GM12878 (cell line): ENCODE data around the gene OGFOD2. TPM values are rescaled to one million over a fixed set of nuclear protein-coding genes. Genes with fewer than 3 reads are reported as not detected.

Source experiments
- ATF7 ChIP-seq: fragments of 450-650 bp; IDR thresholded peaks from 2 replicates; pipeline ENCODE4 v1.6.1; 2016; ENCODE audit warnings: low read depth, mild to moderate bottlenecking
- BCLAF1 ChIP-seq: fragments of 450-650 bp; IDR thresholded peaks from 2 replicates; pipeline ENCODE4 v1.6.1; 2017; ENCODE audit warnings: antibody characterized with exemption, mild to moderate bottlenecking, moderate library complexity
- CBFB ChIP-seq: IDR thresholded peaks from 2 replicates; pipeline ENCODE4 v1.6.1; 2016; ENCODE audit warnings: antibody characterized with exemption, low read depth
- CHD2 ChIP-seq: IDR thresholded peaks from 2 replicates; pipeline ENCODE4 v1.6.1; 2011; ENCODE audit warnings: low read depth, low read length, improper control_type of control experiment, borderline replicate concordance
- CREB1 ChIP-seq: IDR thresholded peaks from 2 replicates; pipeline ENCODE4 v1.6.1; 2012; ENCODE audit warnings: low read depth, mild to moderate bottlenecking, inconsistent platforms
- ELK1 ChIP-seq: IDR thresholded peaks from 2 replicates; pipeline ENCODE4 v1.6.1; 2012; ENCODE audit warnings: low read depth, low read length, improper control_type of control experiment
- ETV6 ChIP-seq, 2 experiments: fragments of 450-650 bp in 1 of 2; IDR thresholded peaks in 1 of 2; conservative IDR thresholded peaks in 1 of 2; 2 replicates each; pipeline ENCODE4 v1.6.1; 2014; ENCODE audit warnings: antibody characterized with exemption in 1 of 2, borderline replicate concordance in 1 of 2, low read depth in 1 of 2, mild to moderate bottlenecking in 1 of 2, moderate library complexity in 1 of 2
- HCFC1 ChIP-seq: fragments of 150-350 bp; IDR thresholded peaks from 2 replicates; pipeline ENCODE4 v1.6.1; 2014; ENCODE audit warnings: low read length
- HDGF ChIP-seq: fragments of 450-650 bp; IDR thresholded peaks from 2 replicates; pipeline ENCODE4 v1.6.1; 2016; ENCODE audit warnings: antibody characterized with exemption
- MEF2B ChIP-seq: fragments of 450-650 bp; IDR thresholded peaks from 2 replicates; pipeline ENCODE4 v1.6.1; 2018; ENCODE audit warnings: mild to moderate bottlenecking, moderate library complexity; ENCODE audit not compliant: partially characterized antibody, poor library complexity, severe bottlenecking
- NFYB ChIP-seq: IDR thresholded peaks from 2 replicates; pipeline ENCODE4 v1.6.1; 2011; ENCODE audit warnings: low read depth, mild to moderate bottlenecking, low read length, improper control_type of control experiment, moderate library complexity; ENCODE audit not compliant: insufficient read depth
- NR2C1 ChIP-seq: fragments of 450-650 bp; IDR thresholded peaks from 2 replicates; pipeline ENCODE4 v1.6.1; 2017; ENCODE audit warnings: antibody characterized with exemption, mild to moderate bottlenecking, moderate library complexity
- NR2F1 ChIP-seq: fragments of 450-650 bp; conservative IDR thresholded peaks from 2 replicates; pipeline ENCODE4 v1.6.1; 2017; ENCODE audit warnings: mild to moderate bottlenecking
- PML ChIP-seq: IDR thresholded peaks from 2 replicates; pipeline ENCODE4 v1.6.1; 2012; ENCODE audit warnings: low read length, inconsistent platforms
- RELA ChIP-seq: fragments of 450-650 bp; IDR thresholded peaks from 2 replicates; pipeline ENCODE4 v1.8.0; 2014; ENCODE audit warnings: borderline replicate concordance; ENCODE audit not compliant: partially characterized antibody
- SP1 ChIP-seq: IDR thresholded peaks from one replicate; pipeline ENCODE4 v1.6.1; 2011; ENCODE audit warnings: low read depth, low read length
- TARDBP ChIP-seq: IDR thresholded peaks from 2 replicates; pipeline ENCODE4 v1.6.1; 2016; ENCODE audit warnings: borderline replicate concordance
- TCF12 ChIP-seq: IDR thresholded peaks from 2 replicates; pipeline ENCODE4 v1.6.1; 2011; ENCODE audit warnings: low read depth, mild to moderate bottlenecking, low read length
- YBX1 ChIP-seq: fragments of 450-650 bp; IDR thresholded peaks from 2 replicates; pipeline ENCODE4 v1.6.1; 2016; ENCODE audit warnings: antibody characterized with exemption
- ZNF274 ChIP-seq: IDR thresholded peaks from one replicate; pipeline ENCODE4 v1.8.0; 2011; ENCODE audit not compliant: insufficient read length, insufficient read depth
- polyA plus RNA-seq, 11 experiments: library from polyadenylated mRNA; depleted of rRNA in 4 of 11; unstranded in 6 of 11; stranded (reverse) in 5 of 11; fragments of >200 nt; fragmentation: Nextera tagmentation in 4 of 11; fragmentation: Illumina TruSeq in 1 of 11; extraction: Ambion mirVana in 4 of 11; extraction: Trizol in 1 of 11; gene quantifications; 1 replicate in 1 of 11; 2 replicates in 10 of 11; pipeline versions ENCODE4 v1.2.1 to v1.2.3, GENCODE V29; 2011 to 2016; ENCODE audit warnings: inconsistent platforms in 2 of 11, missing spikeins in 2 of 11, low read depth in 1 of 11
- total RNA-seq, 4 experiments: library from RNA; depleted of rRNA in 3 of 4; stranded (reverse); fragments of >200 nt in 3 of 4; fragmentation: Illumina TruSeq in 1 of 4; extraction: Trizol in 1 of 4; gene quantifications; 2 replicates each; pipeline versions ENCODE4 v1.2.1 to v1.2.3, GENCODE V29; 2013 to 2021
- TF ChIP-seq, protein P1 (sequence below): IDR thresholded peaks from 2 replicates; pipeline ENCODE4 v1.6.1; 2012; ENCODE audit warnings: improper control_type of control experiment, low read depth, low read length; ENCODE audit not compliant: insufficient replicate concordance

OGFOD2 gene
- total and polyA plus RNA-seq, 10 of the 15 experiments (the other 5 are each of a cell fraction or from before 2014, with no cell fraction given): 0.93 to 29.2 (median 16.3) TPM

- TF ChIP-seq TCF12: no peak
- no peak; the same call in 1 of the 2 replicates for TF ChIP-seq CBFB
- no peak for TF ChIP-seq BCLAF1
- peak; percentile 93 for TF ChIP-seq ATF7
- TF ChIP-seq, protein P1, sequence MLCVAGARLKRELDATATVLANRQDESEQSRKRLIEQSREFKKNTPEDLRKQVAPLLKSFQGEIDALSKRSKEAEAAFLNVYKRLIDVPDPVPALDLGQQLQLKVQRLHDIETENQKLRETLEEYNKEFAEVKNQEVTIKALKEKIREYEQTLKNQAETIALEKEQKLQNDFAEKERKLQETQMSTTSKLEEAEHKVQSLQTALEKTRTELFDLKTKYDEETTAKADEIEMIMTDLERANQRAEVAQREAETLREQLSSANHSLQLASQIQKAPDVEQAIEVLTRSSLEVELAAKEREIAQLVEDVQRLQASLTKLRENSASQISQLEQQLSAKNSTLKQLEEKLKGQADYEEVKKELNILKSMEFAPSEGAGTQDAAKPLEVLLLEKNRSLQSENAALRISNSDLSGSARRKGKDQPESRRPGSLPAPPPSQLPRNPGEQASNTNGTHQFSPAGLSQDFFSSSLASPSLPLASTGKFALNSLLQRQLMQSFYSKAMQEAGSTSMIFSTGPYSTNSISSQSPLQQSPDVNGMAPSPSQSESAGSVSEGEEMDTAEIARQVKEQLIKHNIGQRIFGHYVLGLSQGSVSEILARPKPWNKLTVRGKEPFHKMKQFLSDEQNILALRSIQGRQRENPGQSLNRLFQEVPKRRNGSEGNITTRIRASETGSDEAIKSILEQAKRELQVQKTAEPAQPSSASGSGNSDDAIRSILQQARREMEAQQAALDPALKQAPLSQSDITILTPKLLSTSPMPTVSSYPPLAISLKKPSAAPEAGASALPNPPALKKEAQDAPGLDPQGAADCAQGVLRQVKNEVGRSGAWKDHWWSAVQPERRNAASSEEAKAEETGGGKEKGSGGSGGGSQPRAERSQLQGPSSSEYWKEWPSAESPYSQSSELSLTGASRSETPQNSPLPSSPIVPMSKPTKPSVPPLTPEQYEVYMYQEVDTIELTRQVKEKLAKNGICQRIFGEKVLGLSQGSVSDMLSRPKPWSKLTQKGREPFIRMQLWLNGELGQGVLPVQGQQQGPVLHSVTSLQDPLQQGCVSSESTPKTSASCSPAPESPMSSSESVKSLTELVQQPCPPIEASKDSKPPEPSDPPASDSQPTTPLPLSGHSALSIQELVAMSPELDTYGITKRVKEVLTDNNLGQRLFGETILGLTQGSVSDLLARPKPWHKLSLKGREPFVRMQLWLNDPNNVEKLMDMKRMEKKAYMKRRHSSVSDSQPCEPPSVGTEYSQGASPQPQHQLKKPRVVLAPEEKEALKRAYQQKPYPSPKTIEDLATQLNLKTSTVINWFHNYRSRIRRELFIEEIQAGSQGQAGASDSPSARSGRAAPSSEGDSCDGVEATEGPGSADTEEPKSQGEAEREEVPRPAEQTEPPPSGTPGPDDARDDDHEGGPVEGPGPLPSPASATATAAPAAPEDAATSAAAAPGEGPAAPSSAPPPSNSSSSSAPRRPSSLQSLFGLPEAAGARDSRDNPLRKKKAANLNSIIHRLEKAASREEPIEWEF: no peak
- peak; percentile 79 for TF ChIP-seq CREB1
- 0 out of 2 replicates have a peak, but pooled peaks have one; percentile 71 for TF ChIP-seq PML
- peak; percentile 83 for TF ChIP-seq NR2C1
- peak; percentile 62; the same call in 1 of the 2 replicates for TF ChIP-seq HDGF
- peak; percentile 80 for TF ChIP-seq HCFC1
- TF ChIP-seq MEF2B: peak; percentile 15
- TF ChIP-seq NFYB: peak; percentile 42; the same call in 1 of the 2 replicates
- TF ChIP-seq TARDBP: 0 out of 2 replicates have a peak, but pooled peaks have one; percentile 59
- 0 out of 2 replicates have a peak, but pooled peaks have one; percentile 72 for TF ChIP-seq ELK1
- no peak for TF ChIP-seq ETV6 (conservative IDR thresholded peaks at IDR 0.05 in 1 of 2, IDR thresholded peaks at IDR 0.05 in 1 of 2; ENCODE audit: borderline replicate concordance in 1 of 2, low read depth in 1 of 2)
- TF ChIP-seq ZNF274: no peak
- no peak for TF ChIP-seq YBX1
- TF ChIP-seq NR2F1: no peak
- peak; percentile 83 for TF ChIP-seq SP1
- no peak for TF ChIP-seq RELA
- 0 out of 2 replicates have a peak, but pooled peaks have one; percentile 29 for TF ChIP-seq CHD2
Observed at GRCh38 chr12:122974274-122974891, 661 bp upstream of the OGFOD2 start (continued).
